Measurements from ENCODE around the gene IL23A.

The IL23A gene

GRCh38 chr12:56298828-56299227 is 39.9 kb upstream of the IL23A start:
- peaks cover 11% of the 10 kb centered on the region; the same call in 1 of the 2 replicates for H4K20me1 ChIP-seq (ENCODE audit: insufficient read depth)
- TF ChIP-seq CTCF (conservative IDR thresholded peaks at IDR 0.05; ENCODE audit: low read depth, low read length), result 0 out of 2 replicates have a peak, but pooled peaks have one; percentile 5
- H3K36me3 ChIP-seq (ENCODE audit: insufficient read depth), result peaks cover 7% of the 10 kb centered on the region; the same call in 1 of the 2 replicates
- H3K4me2 ChIP-seq, result peak overlapping the region; percentile 99
- peaks cover 64% of the 10 kb centered on the region for H3K4me1 ChIP-seq (ENCODE audit: low read depth, poor library complexity, severe bottlenecking)
- H3K4me3 ChIP-seq (IDR thresholded peaks at IDR 0.05; ENCODE audit: insufficient read depth, low read depth, low read length), result no peak overlapping the region
- no peaks in the 10 kb centered on the region for H3K27me3 ChIP-seq (ENCODE audit: insufficient read depth, low read depth)
- H3K27ac ChIP-seq, result peak overlapping the region; percentile 64
- H3K9ac ChIP-seq, result peak overlapping the region; percentile 79
- peak overlapping the region; percentile 54 for H2AFZ ChIP-seq (ENCODE audit: low read depth)
- H3K79me2 ChIP-seq (ENCODE audit: insufficient read depth, low read depth), result peaks cover 71% of the 10 kb centered on the region

GRCh38 chr12:56299308-56299852 is 39.3 kb upstream of the IL23A start:
- no peaks in the 10 kb centered on the region for H3K27me3 ChIP-seq (ENCODE audit: insufficient read depth, low read depth)
- H3K4me2 ChIP-seq, result peak overlapping the region; percentile 99
- peaks cover 7% of the 10 kb centered on the region; the same call in 1 of the 2 replicates for H3K36me3 ChIP-seq (ENCODE audit: insufficient read depth)
- H3K4me1 ChIP-seq (ENCODE audit: low read depth, poor library complexity, severe bottlenecking), result peaks cover 64% of the 10 kb centered on the region
- peak; percentile 7; the same call in 1 of the 2 replicates for TF ChIP-seq CTCF (conservative IDR thresholded peaks at IDR 0.05; ENCODE audit: low read depth, low read length)
- peaks cover 7% of the 10 kb centered on the region; the same call in 1 of the 2 replicates for H4K20me1 ChIP-seq (ENCODE audit: insufficient read depth)
- peak overlapping the region; percentile 79 for H3K9ac ChIP-seq
- peak overlapping the region; percentile 64 for H3K27ac ChIP-seq
- H3K79me2 ChIP-seq (ENCODE audit: insufficient read depth, low read depth), result peaks cover 66% of the 10 kb centered on the region
- peak overlapping the region; percentile 85 for H3K4me3 ChIP-seq (IDR thresholded peaks at IDR 0.05; ENCODE audit: insufficient read depth, low read depth, low read length)
- peak overlapping the region; percentile 54 for H2AFZ ChIP-seq (ENCODE audit: low read depth)

GRCh38 chr12:56299853-56300643 is 38.6 kb upstream of the IL23A start, which contains the start of gene CS:
Gene CS, minus strand, starts transcription at chr12:56300330. Its CDS starts 129 bp downstream, at chr12:56300201.
- peaks cover 7% of the 10 kb centered on the region; the same call in 1 of the 2 replicates for H4K20me1 ChIP-seq (ENCODE audit: insufficient read depth)
- no peaks in the 10 kb centered on the region for H3K27me3 ChIP-seq (ENCODE audit: insufficient read depth, low read depth)
- TF ChIP-seq CTCF (conservative IDR thresholded peaks at IDR 0.05; ENCODE audit: low read depth, low read length), result no peak
- peak within 1 kb of the TSS; percentile 64 for H3K27ac ChIP-seq
- peaks cover 64% of the 10 kb centered on the region for H3K4me1 ChIP-seq (ENCODE audit: low read depth, poor library complexity, severe bottlenecking)
- H3K36me3 ChIP-seq (ENCODE audit: insufficient read depth), result peaks cover 7% of the 10 kb centered on the region; the same call in 1 of the 2 replicates
- peak within 1 kb of the TSS; percentile 54 for H2AFZ ChIP-seq (ENCODE audit: low read depth)
- peak within 1 kb of the TSS; percentile 99 for H3K4me2 ChIP-seq
- H3K79me2 ChIP-seq (ENCODE audit: insufficient read depth, low read depth), result peaks cover 59% of the 10 kb centered on the region
- peak within 1 kb of the TSS; percentile 79 for H3K9ac ChIP-seq
- peak within 1 kb of the TSS; percentile 85 for H3K4me3 ChIP-seq (IDR thresholded peaks at IDR 0.05; ENCODE audit: insufficient read depth, low read depth, low read length)

GRCh38 chr12:56300644-56301464 is 37.8 kb upstream of the IL23A start:
- TF ChIP-seq CTCF (conservative IDR thresholded peaks at IDR 0.05; ENCODE audit: low read depth, low read length), result peak; percentile 39
- Histone ChIP-seq H3K4me2 (peak overlapping the region; percentile 71), H3K27me3 (ENCODE audit: insufficient read depth, low read depth) (no peaks in the 10 kb centered on the region), H3K36me3 (ENCODE audit: insufficient read depth) (peaks cover 7% of the 10 kb centered on the region; the same call in 1 of the 2 replicates), H3K4me3 (IDR thresholded peaks at IDR 0.05; ENCODE audit: insufficient read depth, low read depth, low read length) (no peak overlapping the region), H3K9ac (peak overlapping the region; percentile 79), H4K20me1 (ENCODE audit: insufficient read depth) (peaks cover 7% of the 10 kb centered on the region; the same call in 1 of the 2 replicates), H3K27ac (peak overlapping the region; percentile 64), H2AFZ (ENCODE audit: low read depth) (peak overlapping the region; percentile 54), H3K79me2 (ENCODE audit: insufficient read depth, low read depth) (peaks cover 51% of the 10 kb centered on the region), H3K4me1 (ENCODE audit: low read depth, poor library complexity, severe bottlenecking) (peaks cover 64% of the 10 kb centered on the region)
